ENCODE data around the gene SLC9C1.
A peak's percentile ranks its signal among the peaks of the same experiment; 100 is the strongest.

SLC9C1 gene

DNA sequence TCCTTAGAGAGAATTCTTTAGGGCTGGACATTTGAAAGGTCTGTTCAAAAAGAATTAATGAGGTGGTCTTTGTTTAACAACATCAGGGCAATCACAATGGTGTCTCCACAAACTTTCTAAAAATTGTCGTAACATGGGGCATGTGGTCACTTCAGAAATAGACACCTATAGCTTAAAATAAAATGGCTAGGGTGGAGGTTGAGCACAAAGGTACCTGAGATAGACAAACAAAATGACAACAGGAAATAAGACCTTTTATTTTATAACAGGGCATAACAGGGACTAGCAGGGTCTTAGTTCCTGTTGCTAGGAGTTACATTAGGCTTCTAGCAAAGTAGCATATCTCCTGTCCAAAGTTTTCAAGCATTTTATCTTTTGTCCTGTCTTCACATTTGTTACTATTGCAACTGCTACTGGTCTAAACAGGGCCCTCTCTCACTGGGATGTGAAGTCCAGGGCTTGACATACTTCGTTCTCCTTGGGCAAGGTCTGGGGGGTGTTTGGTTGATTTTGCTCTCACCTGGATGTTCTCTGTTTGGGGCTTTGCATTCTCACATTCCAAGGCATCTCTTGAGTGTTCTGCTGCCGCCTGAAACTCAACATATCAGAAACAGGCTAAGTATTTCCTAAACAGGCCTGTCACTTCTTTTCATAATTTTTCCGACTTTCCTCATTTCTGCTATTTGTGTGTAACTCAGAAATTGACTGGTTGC lies 163.9 kb downstream of the SLC9C1 start:
- no peak for DNase-seq

DNA sequence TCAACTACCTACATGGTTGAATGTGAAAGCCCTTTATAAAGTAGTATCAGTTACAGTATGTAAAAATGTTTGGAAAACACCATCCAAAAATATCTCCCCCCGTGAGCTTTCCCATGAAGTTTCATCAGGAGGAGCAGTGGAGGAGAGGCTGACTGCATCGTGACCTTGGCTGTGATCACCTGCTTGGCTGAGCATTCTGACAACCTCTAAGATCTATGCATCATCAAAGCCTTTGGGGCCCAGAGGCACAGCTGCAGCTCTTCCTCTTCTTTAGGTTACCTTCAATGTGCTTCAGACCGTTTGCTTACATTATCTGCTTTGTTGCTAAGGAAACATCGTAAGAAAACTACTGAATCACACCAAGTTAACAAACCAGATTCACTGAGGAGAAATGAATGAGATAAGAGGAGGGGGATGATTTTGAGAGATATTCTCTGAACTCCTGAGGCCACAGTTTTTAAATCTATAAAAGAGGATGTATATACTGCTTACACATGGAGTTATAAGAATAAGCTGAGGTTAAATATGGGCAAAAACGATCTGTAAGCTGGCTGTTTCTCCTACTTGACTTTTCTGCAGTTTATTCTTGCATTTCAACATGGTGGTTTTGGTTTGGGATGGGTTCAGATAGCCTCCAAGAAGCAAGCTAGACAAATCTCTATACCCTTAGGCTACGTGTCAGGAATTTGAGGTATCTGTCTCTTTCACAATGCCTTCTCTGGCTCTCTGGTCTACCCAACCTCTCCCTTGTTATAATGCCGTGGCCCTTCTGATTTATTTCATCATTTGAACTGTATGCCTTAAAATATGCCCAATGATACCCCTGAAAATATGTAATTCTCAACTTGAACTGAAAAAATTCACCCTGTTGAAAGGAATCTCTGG lies 164.9 kb downstream of the SLC9C1 start:
- peak; percentile 61 for DNase-seq

GRCh38 chr3:112127522-112128494 lies 166.2 kb downstream of the SLC9C1 start:
- DNase-seq, result no peak

GRCh38 chr3:112126511-112126911 lies 167.5 kb downstream of the SLC9C1 start:
- DNase-seq, result peak; percentile 91

DNA sequence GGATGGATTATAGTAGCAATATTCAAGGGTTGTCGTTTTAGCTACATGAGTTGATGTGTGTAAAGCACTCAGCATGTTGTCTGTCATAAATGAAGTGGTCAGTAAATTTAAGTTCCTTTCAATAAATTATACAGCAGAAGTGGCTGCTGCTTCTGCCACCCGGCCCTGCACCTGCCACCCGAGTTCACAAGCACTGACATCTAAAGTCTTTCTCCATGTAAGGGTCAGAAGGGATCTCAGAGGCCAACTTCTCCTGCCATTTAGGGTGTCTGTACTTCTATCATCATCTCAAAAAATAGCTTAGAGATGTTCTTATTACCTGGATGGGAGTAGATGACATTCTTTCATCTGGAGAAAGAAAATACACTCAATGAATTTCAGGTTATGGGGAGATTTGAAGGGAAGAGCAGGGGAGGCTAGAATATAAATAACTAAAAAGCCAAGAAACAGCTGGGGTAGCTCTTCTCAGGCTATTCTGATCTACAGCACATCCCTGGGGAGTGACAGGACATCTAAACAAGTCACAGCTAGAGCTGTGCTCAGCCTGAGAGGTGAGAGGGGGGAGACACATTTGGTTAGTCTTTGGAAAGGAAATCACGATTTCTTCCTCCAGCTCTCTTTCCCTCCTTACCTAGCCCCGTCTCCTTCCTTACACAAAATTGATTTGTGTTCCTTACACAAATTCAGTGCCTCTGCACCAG lies 169.0 kb downstream of the SLC9C1 start:
- DNase-seq, result no peak

- DNase-seq, result no peak
Observed at GRCh38 chr3:112123548-112123947, 170.5 kb downstream of the SLC9C1 start.

DNA sequence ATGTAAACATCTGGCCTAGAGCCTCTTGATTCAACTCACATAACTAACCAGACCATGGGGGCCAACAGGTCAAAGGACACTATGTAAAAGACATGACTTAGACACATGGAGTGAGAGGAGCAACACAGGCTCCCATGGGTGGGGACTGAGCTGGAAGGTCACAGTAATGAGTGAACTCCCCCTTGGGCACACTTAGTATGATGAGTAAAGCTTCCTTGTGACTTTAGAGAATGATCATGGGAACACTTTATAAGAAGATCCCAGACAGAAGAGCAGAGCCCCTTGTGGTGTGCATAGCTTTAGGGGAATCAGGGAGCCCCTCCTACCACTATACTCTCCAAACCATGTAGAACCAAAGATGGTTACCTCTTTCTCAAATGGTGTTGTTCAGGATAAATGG lies 171.1 kb downstream of the SLC9C1 start:
- DNase-seq, result no peak

DNA sequence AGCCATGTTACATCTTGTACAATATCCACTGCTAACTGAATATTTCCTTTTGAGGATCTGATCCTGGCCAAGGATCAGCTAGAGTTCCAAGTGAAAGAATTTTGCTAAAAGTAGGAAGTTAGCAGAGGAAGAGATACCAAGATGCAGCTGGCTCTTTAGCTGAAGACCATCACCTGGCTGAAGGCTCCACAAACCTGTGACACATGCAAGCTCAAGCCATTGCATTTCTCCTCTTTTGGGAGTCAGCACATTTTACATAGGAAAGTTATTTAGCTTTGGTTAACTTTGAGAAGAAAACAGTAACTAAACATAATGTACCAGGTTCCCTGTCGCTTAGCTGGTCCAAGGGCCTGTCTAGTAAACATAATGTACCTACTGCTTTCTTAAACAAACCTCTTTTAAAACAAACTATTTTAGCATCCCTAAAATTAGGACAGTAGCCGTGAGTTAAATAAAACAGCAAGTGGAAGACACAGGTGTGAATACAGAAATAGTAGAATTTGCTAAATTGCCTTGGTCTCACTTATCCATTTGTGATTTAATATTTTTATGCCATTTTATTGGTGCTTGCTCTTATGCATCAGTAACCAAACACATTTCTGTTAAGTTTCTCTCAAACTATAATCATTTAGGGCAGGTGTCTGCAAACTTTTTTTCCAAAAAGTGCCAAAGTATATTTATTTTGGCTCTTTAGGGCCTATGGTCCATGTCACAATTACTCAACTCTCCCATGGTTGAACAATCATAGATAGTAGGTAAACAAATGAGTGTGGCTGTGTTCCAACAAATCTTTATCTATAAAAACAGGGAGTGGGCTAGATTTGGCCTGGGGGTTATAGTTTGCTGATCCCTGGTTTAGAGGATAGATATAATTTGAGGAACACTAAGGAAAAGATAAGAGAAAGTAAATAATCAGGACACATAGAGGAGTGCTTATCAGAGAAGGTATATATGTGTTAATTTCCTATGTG lies 172.2 kb downstream of the SLC9C1 start:
- DNase-seq, result no peak

GRCh38 chr3:112119962-112120836 lies 173.8 kb downstream of the SLC9C1 start:
- DNase-seq, result no peak

- DNase-seq, result peak; percentile 54
Observed at GRCh38 chr3:112117841-112118571, 176.0 kb downstream of the SLC9C1 start.

DNA sequence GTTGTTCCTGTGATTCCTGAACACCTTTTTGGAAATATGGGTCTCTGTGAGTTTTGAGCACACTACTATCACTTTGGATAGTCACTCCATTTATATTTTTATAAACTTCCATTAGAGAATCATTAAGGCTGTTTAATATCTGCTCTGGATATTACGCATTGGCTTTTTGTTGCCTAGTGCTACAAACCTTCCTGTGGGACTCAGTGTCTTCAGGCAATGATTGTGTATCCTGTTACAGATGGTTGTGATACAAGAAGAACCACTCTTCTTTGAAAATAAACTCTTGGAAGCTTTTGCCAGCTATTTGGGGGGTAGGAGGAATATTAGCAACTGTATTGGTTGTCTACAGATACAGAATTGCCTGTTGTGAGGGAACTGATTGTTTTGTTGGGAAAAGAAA lies 176.6 kb downstream of the SLC9C1 start:
- DNase-seq, result no peak

DNA sequence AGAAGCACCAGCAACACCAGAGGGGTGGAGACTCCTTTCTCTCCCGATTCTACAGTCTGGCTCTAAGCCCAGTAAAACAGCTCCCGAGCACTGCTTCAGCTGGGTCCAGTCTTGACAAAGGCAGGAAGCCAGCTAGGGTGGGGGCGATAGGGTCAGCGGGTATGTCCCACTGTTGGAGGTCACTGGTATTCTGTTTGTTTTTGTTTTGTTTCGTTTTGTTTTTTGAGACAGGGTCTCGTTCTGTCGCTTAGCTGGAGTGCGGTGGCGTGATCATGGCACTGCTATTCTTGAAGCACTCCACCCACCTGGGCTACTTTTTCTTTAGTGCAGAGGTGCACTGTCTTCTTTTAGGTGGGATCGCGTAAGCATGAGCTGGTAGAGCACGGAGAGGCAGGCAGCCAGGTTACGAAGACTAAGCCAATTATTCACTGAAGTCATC lies 177.2 kb downstream of the SLC9C1 start:
- peak; percentile 14 for DNase-seq

- DNase-seq, result peak; percentile 8
Observed at GRCh38 chr3:112115806-112116383, 178.1 kb downstream of the SLC9C1 start.

DNA sequence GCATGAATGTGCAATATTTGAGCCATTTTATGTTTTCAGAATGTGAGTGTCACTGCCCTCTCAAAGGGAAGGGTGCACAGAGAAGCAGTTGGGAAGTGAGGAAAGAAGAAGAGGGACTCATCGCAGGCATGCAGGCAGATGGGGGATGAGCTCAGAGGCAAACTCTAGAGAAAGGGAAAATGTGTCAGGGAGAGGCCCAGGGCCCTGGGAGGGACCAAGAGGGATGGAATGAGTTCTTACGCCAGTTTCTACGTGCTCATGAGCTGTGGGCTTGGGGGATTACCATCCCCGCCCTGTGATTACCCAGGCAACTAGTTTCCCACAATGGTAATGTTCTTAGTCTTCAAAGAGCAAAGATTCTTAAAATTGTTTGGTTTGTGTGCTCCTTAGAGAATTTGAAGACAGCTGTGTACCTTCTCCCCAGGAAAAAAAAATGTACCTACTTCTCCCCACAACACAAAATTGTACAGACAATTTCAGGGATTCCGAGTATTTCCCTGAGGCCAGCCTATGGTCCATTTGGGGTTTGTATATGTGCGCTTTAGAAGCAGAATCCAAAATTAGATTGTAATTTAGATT lies 178.8 kb downstream of the SLC9C1 start:
- DNase-seq, result no peak

DNA sequence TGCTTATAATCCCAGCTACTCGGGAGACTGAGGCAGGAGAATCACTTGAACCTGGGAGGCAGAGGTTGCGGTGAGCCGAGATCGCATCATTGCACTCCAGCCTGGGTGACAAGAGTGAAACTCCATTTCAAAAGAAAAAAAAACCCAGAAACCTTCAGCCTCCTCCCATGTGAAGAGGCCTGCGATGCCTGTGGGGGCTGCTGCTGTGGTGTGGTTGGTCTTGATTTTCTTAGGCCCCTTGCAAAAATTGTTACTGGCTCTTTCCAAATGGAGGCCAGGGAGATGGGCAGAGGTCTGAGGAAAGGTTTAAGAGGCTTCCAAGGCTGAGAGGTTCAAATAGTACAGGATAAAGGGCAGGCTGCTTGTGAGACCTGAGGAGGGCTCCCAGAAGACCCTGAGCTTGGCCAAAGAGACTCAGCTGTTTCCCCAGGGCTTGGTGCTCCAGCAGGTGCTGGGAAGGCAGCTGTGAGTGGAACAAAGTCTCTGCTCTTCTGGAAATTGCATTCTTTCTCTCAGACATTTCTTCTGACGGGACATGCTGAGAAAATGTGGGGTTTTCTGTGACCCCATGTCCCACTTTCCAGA lies 179.3 kb downstream of the SLC9C1 start:
- peak; percentile 29 for DNase-seq

DNA sequence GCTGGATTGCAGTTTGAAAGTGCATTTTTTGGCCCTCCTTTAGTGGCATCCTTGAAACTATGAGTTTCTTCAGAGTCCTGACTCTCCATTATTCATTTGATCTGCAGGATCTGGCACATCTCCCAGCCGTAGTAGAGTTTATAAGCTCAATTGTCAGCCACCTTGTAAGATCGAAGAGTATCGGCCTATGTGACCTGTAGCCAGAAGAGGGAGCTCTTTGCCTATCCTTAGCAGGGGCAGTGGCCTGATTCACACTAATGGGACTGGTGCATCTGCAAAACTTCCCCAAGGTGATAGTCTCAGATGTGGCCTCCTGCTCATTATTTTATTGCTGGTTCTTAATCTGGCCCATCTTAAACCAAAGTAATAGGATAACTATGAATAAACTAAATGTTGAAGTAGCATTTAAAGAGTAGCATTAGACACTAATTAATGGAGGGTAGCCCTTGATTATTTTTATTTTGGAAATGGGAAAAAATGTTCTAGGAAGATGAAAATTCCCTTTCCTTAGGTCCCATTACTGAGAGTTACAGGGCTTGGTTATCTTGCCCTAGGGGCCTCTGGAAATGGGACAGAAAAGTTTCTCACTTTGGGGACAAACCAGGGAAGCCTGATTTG lies 182.1 kb downstream of the SLC9C1 start:
- peak; percentile 81 for DNase-seq

- DNase-seq, result peak; percentile 32
Observed at GRCh38 chr3:112109322-112109721, 184.7 kb downstream of the SLC9C1 start.

DNA sequence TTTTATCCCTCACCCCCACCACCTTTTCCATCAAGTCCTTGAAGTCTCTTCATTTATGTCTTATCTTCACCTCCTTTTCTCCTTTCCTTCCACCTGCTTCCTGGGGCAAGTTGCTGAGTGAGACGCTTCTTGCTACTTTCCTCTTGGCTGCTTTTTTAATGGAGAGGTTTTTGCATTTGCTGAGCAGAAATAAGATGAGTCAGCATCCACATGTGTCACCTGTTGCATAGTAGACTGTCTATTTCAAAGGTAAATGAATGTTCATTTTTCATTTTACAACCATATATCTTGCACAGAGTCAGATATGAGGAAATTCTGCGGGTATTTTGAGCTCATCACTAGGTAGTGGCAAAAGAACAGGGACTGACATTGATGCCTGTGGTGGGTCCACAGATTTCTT lies 189.2 kb downstream of the SLC9C1 start:
- peak; percentile 5 for DNase-seq
